H1 (cell line): ENCODE measurements around the gene MRPS6. TPM values are rescaled to one million over a fixed set of nuclear protein-coding genes. Genes with fewer than 3 reads are reported as not detected.

Experiments used
- FOSL1 ChIP-seq: IDR thresholded peaks from 2 replicates; pipeline ENCODE4 v1.6.1; 2011; ENCODE audit warnings: mild to moderate bottlenecking, low read depth, low read length, moderate library complexity; ENCODE audit not compliant: insufficient read depth
- polyA plus RNA-seq, 7 experiments: library from polyadenylated mRNA; depleted of rRNA in 3 of 7; stranded (reverse) in 5 of 7; unstranded in 2 of 7; fragments of >200 nt in 5 of 7; fragments of 200-250 nt in 2 of 7; gene quantifications; 1 replicate in 5 of 7; 2 replicates in 1 of 7; 4 replicates in 1 of 7; pipeline versions ENCODE4 v1.2.1 to v1.2.3, GENCODE V29; 2011 to 2013; ENCODE audit warnings: missing spikeins in 2 of 7, mixed read lengths in 2 of 7
- total RNA-seq: library from RNA; stranded (reverse); fragmentation: NEBNext Ultra II Directional; extraction: Animal tissue kit (Norgen Biotek cat#: 25700); gene quantifications from 2 replicates; pipeline ENCODE4 v1.2.1, GENCODE V29; 2021

Gene MRPS6
- total and polyA plus RNA-seq, 2 of the 8 experiments (the other 6 are each of a cell fraction or from before 2014, with no cell fraction given): 62.7 to 156 TPM

GRCh38 chr21:34073032-34073748, at the start of gene MRPS6, which contains the start of gene SLC5A3 (continued):
- no peak for TF ChIP-seq FOSL1
